Liver (tissue), 9 donors: ENCODE results near the gene EMSY. TPM values are rescaled to one million over a fixed set of nuclear protein-coding genes. Genes with fewer than 3 reads are reported as not detected.

Experiments
- DNase-seq: peaks from one replicate; pipeline ENCODE4 v3.0.0-alpha.2; 2017; ENCODE audit warnings: low spot score
- H3K27ac ChIP-seq, 2 donors: one replicate each; pipeline ENCODE4 v1.7.0; 2013; ENCODE audit warnings: inconsistent platforms in 2 of 2, low read length in 2 of 2, control low read depth in 1 of 2, low read depth in 1 of 2, mild to moderate bottlenecking in 1 of 2
- H3K27me3 ChIP-seq, 4 donors: one replicate each; pipeline versions ENCODE4 v1.6.1 to v1.7.0; 2013; ENCODE audit warnings: low read length in 3 of 4, inconsistent platforms in 1 of 4, mild to moderate bottlenecking in 1 of 4, moderate library complexity in 1 of 4; ENCODE audit not compliant: control insufficient read depth in 4 of 4, insufficient read depth in 4 of 4
- H3K36me3 ChIP-seq, 4 donors: one replicate each; pipeline versions ENCODE4 v1.6.1 to v1.7.0; 2013; ENCODE audit warnings: low read length in 3 of 4, mild to moderate bottlenecking in 3 of 4, low read depth in 1 of 4, moderate library complexity in 1 of 4; ENCODE audit not compliant: control insufficient read depth in 4 of 4, insufficient read depth in 3 of 4
- H3K4me1 ChIP-seq, 4 donors: one replicate each; pipeline versions ENCODE4 v1.6.1 to v1.7.0; 2013; ENCODE audit warnings: low read length in 3 of 4, mild to moderate bottlenecking in 3 of 4, moderate library complexity in 1 of 4; ENCODE audit not compliant: control insufficient read depth in 4 of 4, insufficient read depth in 4 of 4
- H3K4me3 ChIP-seq, 3 donors: one replicate each; pipeline versions ENCODE4 v1.6.1 to v1.7.0; 2013; ENCODE audit warnings: low read length in 3 of 3, control low read depth in 1 of 3, low read depth in 1 of 3, mild to moderate bottlenecking in 1 of 3
- H3K9ac ChIP-seq, 2 donors: one replicate each; pipeline ENCODE4 v1.7.0; 2013; ENCODE audit warnings: low read length in 2 of 2, mild to moderate bottlenecking in 2 of 2, moderate library complexity in 2 of 2, control low read depth in 1 of 2, low read depth in 1 of 2
- H3K9me3 ChIP-seq, 4 donors: one replicate each; pipeline versions ENCODE4 v1.6.1 to v1.7.0; 2013; ENCODE audit warnings: low read length in 3 of 4; ENCODE audit not compliant: control insufficient read depth in 4 of 4
- ATF3 ChIP-seq: IDR thresholded peaks from 2 replicates; pipeline ENCODE4 v1.6.1; 2016; ENCODE audit warnings: antibody characterized with exemption
- EGR1 ChIP-seq, 2 donors: IDR thresholded peaks; 2 replicates each; pipeline ENCODE4 v1.6.1; 2016 to 2018; ENCODE audit warnings: antibody characterized with exemption in 2 of 2, low read depth in 2 of 2
- FOXA1 ChIP-seq: IDR thresholded peaks from 2 replicates; pipeline ENCODE4 v1.6.1; 2016; ENCODE audit warnings: antibody characterized with exemption
- FOXA2 ChIP-seq: IDR thresholded peaks from 2 replicates; pipeline ENCODE4 v1.6.1; 2016; ENCODE audit warnings: antibody characterized with exemption
- GABPA ChIP-seq, 2 donors: IDR thresholded peaks in 1 of 2; conservative IDR thresholded peaks in 1 of 2; 2 replicates each; pipeline ENCODE4 v1.6.1; 2016; ENCODE audit warnings: antibody characterized with exemption in 2 of 2, mild to moderate bottlenecking in 1 of 2, moderate library complexity in 1 of 2
- HNF4G ChIP-seq: IDR thresholded peaks from 2 replicates; pipeline ENCODE4 v1.6.1; 2016; ENCODE audit warnings: antibody characterized with exemption
- NR2F2 ChIP-seq: IDR thresholded peaks from 2 replicates; pipeline ENCODE4 v1.6.1; 2016; ENCODE audit warnings: antibody characterized with exemption
- RAD21 ChIP-seq, 2 donors: IDR thresholded peaks; 2 replicates each; pipeline ENCODE4 v1.6.1; 2016; ENCODE audit warnings: antibody characterized with exemption in 2 of 2, mild to moderate bottlenecking in 2 of 2
- REST ChIP-seq: IDR thresholded peaks from 2 replicates; pipeline ENCODE4 v1.6.1; 2016; ENCODE audit warnings: antibody characterized with exemption, mild to moderate bottlenecking
- RXRA ChIP-seq, 2 donors: IDR thresholded peaks; 2 replicates each; pipeline ENCODE4 v1.6.1; 2017 to 2018; ENCODE audit warnings: antibody characterized with exemption in 2 of 2, mild to moderate bottlenecking in 1 of 2
- SP1 ChIP-seq: IDR thresholded peaks from 2 replicates; pipeline ENCODE4 v1.6.1; 2018; ENCODE audit warnings: antibody characterized with exemption, mild to moderate bottlenecking
- TAF1 ChIP-seq: conservative IDR thresholded peaks from 2 replicates; pipeline ENCODE4 v1.6.1; 2016; ENCODE audit warnings: antibody characterized with exemption, mild to moderate bottlenecking
- ZBTB33 ChIP-seq: IDR thresholded peaks from 2 replicates; pipeline ENCODE4 v1.6.1; 2016; ENCODE audit warnings: antibody characterized with exemption
- WGBS: extraction: QIAGEN DNeasy Blood & Tissue Kit; methylation state at CpG from one replicate; pipeline ENCODE4 v1.1.7; 2013; 5-methylcytosine and 5-hydroxymethylcytosine counted together
- polyA plus RNA-seq, 2 donors: library from polyadenylated mRNA; stranded (reverse) in 1 of 2; unstranded in 1 of 2; fragments of 200-250 nt in 1 of 2; fragments of >200 nt in 1 of 2; fragmentation: Nextera tagmentation in 1 of 2; extraction: Ambion mirVana in 1 of 2; gene quantifications; one replicate each; pipeline versions ENCODE4 v1.2.1 to v1.2.3, GENCODE V29; 2013 to 2015
- total RNA-seq, 2 donors: library from RNA; depleted of rRNA; stranded (reverse); fragments of >200 nt; gene quantifications; one replicate each; pipeline ENCODE4 v1.2.3, GENCODE V29; 2014
- TF ChIP-seq, protein P1 (sequence below): fragments of 150-350 bp; IDR thresholded peaks from 2 replicates; pipeline ENCODE4 v1.5.1; 2017; ENCODE audit warnings: improper control_type of control experiment, low read depth, low read length; ENCODE audit not compliant: missing input control
- TF ChIP-seq, protein P2 (sequence below): IDR thresholded peaks from 2 replicates; pipeline ENCODE4 v1.6.1; 2016; ENCODE audit warnings: antibody characterized with exemption
- donor health status: healthy.
- donor health status: healthy.
- donor health status: healthy.
- donor health status: healthy.
- donor health status: healthy.

Gene EMSY
- total and polyA plus RNA-seq, 4 donors = 4.2 to 14.8 (median 8.9) TPM

GRCh38 chr11:76455931-76456330 lies 11.1 kb downstream of the EMSY start:
- Histone ChIP-seq H3K27me3 (no peaks in the 10 kb centered on the region), H3K36me3 (peaks cover 3 to 22% (median 18%) of the 10 kb centered on the region in 4 donors), H3K9me3 (no peaks in the 10 kb centered on the region), H3K4me3 (no peak overlapping the region), H3K4me1 (no peaks in the 10 kb centered on the region), H3K9ac (no peak overlapping the region), H3K27ac (no peak overlapping the region)
- DNase-seq = no peak
- TF ChIP-seq RXRA (IDR thresholded peaks at IDR 0.05) (no peak), FOXA1 (no peak), NR2F2 (no peak)

DNA sequence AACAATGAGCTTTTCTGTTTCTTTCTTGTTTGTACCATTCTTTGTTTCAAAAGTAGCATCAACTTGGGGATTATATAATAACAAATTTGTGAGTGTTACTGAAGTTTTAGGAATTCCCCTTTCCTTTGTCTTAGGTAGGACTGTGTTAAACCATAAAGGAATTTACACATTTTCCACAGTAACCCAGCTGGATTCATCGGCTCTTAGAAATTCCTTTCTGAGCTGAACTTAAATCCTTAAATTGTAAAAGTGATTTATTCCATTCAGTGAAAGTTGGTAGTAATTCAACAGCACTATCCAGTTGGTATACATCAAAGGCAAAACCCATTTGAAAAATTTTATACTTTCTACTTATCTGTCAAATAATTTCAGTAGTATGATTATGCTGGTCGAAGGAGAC lies 11.8 kb downstream of the EMSY start:
- no peaks in the 10 kb centered on the region for H3K9me3 ChIP-seq
- TF ChIP-seq FOXA2 = no peak
- no peak for TF ChIP-seq TAF1
- no peak for TF ChIP-seq GABPA (IDR thresholded peaks at IDR 0.05 in 1 of 2, conservative IDR thresholded peaks at IDR 0.05 in 1 of 2)
- no peak for TF ChIP-seq ATF3
- no peak for TF ChIP-seq RAD21 (IDR thresholded peaks at IDR 0.05)
- TF ChIP-seq HNF4G = no peak
- no peak for TF ChIP-seq EGR1 (IDR thresholded peaks at IDR 0.05; ENCODE audit: low read depth in 2 of 2)
- TF ChIP-seq ZBTB33 = no peak
- TF ChIP-seq, protein P1, sequence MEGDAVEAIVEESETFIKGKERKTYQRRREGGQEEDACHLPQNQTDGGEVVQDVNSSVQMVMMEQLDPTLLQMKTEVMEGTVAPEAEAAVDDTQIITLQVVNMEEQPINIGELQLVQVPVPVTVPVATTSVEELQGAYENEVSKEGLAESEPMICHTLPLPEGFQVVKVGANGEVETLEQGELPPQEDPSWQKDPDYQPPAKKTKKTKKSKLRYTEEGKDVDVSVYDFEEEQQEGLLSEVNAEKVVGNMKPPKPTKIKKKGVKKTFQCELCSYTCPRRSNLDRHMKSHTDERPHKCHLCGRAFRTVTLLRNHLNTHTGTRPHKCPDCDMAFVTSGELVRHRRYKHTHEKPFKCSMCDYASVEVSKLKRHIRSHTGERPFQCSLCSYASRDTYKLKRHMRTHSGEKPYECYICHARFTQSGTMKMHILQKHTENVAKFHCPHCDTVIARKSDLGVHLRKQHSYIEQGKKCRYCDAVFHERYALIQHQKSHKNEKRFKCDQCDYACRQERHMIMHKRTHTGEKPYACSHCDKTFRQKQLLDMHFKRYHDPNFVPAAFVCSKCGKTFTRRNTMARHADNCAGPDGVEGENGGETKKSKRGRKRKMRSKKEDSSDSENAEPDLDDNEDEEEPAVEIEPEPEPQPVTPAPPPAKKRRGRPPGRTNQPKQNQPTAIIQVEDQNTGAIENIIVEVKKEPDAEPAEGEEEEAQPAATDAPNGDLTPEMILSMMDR = no peak
- no peak for TF ChIP-seq FOXA1
- TF ChIP-seq, protein P2, sequence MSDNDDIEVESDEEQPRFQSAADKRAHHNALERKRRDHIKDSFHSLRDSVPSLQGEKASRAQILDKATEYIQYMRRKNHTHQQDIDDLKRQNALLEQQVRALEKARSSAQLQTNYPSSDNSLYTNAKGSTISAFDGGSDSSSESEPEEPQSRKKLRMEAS = no peak
- TF ChIP-seq SP1 = no peak
- H3K4me1 ChIP-seq = no peaks in the 10 kb centered on the region
- H3K9ac ChIP-seq = no peak overlapping the region
- no peaks in the 10 kb centered on the region for H3K27me3 ChIP-seq
- peaks cover 3 to 22% (median 16%) of the 10 kb centered on the region in 4 donors for H3K36me3 ChIP-seq
- no peak for DNase-seq
- H3K4me3 ChIP-seq = no peak overlapping the region
- H3K27ac ChIP-seq = no peak overlapping the region
- WGBS = 97% methylated on average over 2 of the region's 2 CpGs

DNA sequence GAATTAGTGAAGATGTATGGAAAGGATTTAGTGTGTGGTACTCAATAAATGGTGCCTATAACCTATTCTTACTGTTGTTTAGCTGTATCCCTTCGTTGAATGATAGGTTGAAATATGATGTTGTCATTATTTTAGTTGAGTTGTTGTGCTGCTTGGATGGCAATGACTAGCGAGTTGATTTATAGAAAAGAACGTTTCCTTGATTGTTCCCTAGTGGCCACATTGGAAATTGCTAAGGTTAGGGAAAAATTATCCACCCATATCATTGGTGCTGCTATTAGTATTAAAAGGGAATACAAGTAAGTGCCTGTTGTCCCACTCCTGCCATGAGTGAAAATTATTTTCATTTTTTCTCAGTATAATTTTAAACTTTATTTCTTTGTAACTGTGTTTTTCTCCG lies 14.5 kb downstream of the EMSY start:
- H3K4me3 ChIP-seq = no peak overlapping the region
- no peaks in the 10 kb centered on the region for H3K9me3 ChIP-seq
- no peaks in the 10 kb centered on the region for H3K27me3 ChIP-seq
- DNase-seq = no peak
- no peaks in the 10 kb centered on the region for H3K4me1 ChIP-seq
- peaks cover 2 to 23% (median 9%) of the 10 kb centered on the region in 4 donors for H3K36me3 ChIP-seq
- H3K27ac ChIP-seq = no peak overlapping the region
- WGBS = 83% methylated on average over 4 of the region's 4 CpGs
- no peak overlapping the region for H3K9ac ChIP-seq
- TF ChIP-seq REST (no peak), ZBTB33 (no peak), NR2F2 (no peak), TAF1 (no peak), RAD21 (IDR thresholded peaks at IDR 0.05) (peak in 1 of 2 donors; percentile 29)
- TF ChIP-seq, protein P1 = peak; percentile 36
- TF ChIP-seq, protein P2 = no peak
